WTC11 (cell line): ENCODE data around the gene PDE11A. TPM values are rescaled to one million over a fixed set of nuclear protein-coding genes. Genes with fewer than 3 reads are reported as not detected.
"Not testable (repeated sequence)": the region's sequence is repeated elsewhere in the genome, so short reads cannot be mapped to it uniquely, and the experiment has no call there.

ENCODE experiments used
- ATAC-seq: fragments of 200-7000 bp; cut with Tn5 transposase; 2 replicates; pipeline ENCODE4 v1.10.0; 2021; ENCODE audit warnings: mild to moderate bottlenecking, moderate library complexity
- CTCF ChIA-PET: fragments of 300-600 bp; sonication (Branson Sonifier 250); formaldehyde crosslinking; loops from one replicate; lab custom pipeline; 2021; ENCODE audit warnings: antibody characterized with exemption; lab: Charles Lee
- POLR2A ChIA-PET: fragments of 350-600 bp; sonication (Branson Sonifier 250); formaldehyde crosslinking; loops from one replicate; lab custom pipeline; 2021; ENCODE audit warnings: antibody characterized with exemption; lab: Charles Lee
- DNase-seq: peaks from one replicate; pipeline ENCODE4 v3.0.0; 2021; ENCODE audit warnings: low spot score
- H3K27ac Mint-ChIP-seq: 2 replicates; pipeline ENCODE4 v1.8.0; 2021; ENCODE audit warnings: mixed read lengths
- H3K27me3 Mint-ChIP-seq: 2 replicates; pipeline ENCODE4 v1.8.0; 2021; ENCODE audit warnings: low read depth, mild to moderate bottlenecking, moderate library complexity, mixed read lengths
- H3K36me3 Mint-ChIP-seq: 2 replicates; pipeline ENCODE4 v1.8.0; 2021; ENCODE audit warnings: mixed read lengths
- H3K4me1 Mint-ChIP-seq: 2 replicates; pipeline ENCODE4 v1.8.0; 2022; ENCODE audit warnings: mixed read lengths
- H3K4me3 Mint-ChIP-seq: 2 replicates; pipeline ENCODE4 v1.8.0; 2021; ENCODE audit warnings: mild to moderate bottlenecking, moderate library complexity, mixed read lengths
- H3K9me3 Mint-ChIP-seq: 2 replicates; pipeline ENCODE4 v1.8.0; 2021; ENCODE audit warnings: mixed read lengths
- ATF2 ChIP-seq: sonication (generic); formaldehyde crosslinking; IDR thresholded peaks from 2 replicates; pipeline ENCODE4 v1.8.1; 2022; ENCODE audit warnings: low read depth, missing genetic modification reagents, borderline replicate concordance
- ATF3 ChIP-seq: sonication (generic); formaldehyde crosslinking; conservative IDR thresholded peaks from 2 replicates; pipeline ENCODE4 v1.8.1; 2022; ENCODE audit warnings: mild to moderate bottlenecking, missing genetic modification reagents
- ATF6 ChIP-seq: sonication (generic); formaldehyde crosslinking; IDR thresholded peaks from 2 replicates; pipeline ENCODE4 v1.8.1; 2023; ENCODE audit warnings: mild to moderate bottlenecking, missing genetic modification reagents
- ELF4 ChIP-seq: sonication (generic); formaldehyde crosslinking; IDR thresholded peaks from 2 replicates; pipeline ENCODE4 v1.8.1; 2022; ENCODE audit warnings: low read depth, mild to moderate bottlenecking, moderate library complexity, missing genetic modification reagents
- EMX1 ChIP-seq: fragments of 250-450 bp; sonication (Bioruptor Pico); IDR thresholded peaks from 2 replicates; pipeline ENCODE4 v1.8.0; 2021; ENCODE audit warnings: mild to moderate bottlenecking
- ETV6 ChIP-seq: sonication (generic); formaldehyde crosslinking; IDR thresholded peaks from 2 replicates; pipeline ENCODE4 v1.8.1; 2022; ENCODE audit warnings: mild to moderate bottlenecking, missing genetic modification reagents
- HMGXB4 ChIP-seq: sonication (generic); formaldehyde crosslinking; IDR thresholded peaks from 2 replicates; pipeline ENCODE4 v1.8.1; 2023; ENCODE audit warnings: mild to moderate bottlenecking, moderate library complexity, missing genetic modification reagents
- MLX ChIP-seq: sonication (generic); formaldehyde crosslinking; IDR thresholded peaks from 2 replicates; pipeline ENCODE4 v1.8.1; 2023; ENCODE audit warnings: mild to moderate bottlenecking, missing genetic modification reagents, moderate library complexity
- NFE2L1 ChIP-seq: sonication (generic); formaldehyde crosslinking; IDR thresholded peaks from 2 replicates; pipeline ENCODE4 v1.8.1; 2023; ENCODE audit warnings: missing genetic modification reagents
- NR3C1 ChIP-seq: sonication (generic); formaldehyde crosslinking; conservative IDR thresholded peaks from 2 replicates; pipeline ENCODE4 v1.8.1; 2023; ENCODE audit warnings: low read depth, mild to moderate bottlenecking, missing genetic modification reagents
- PREB ChIP-seq: sonication (generic); formaldehyde crosslinking; IDR thresholded peaks from 2 replicates; pipeline ENCODE4 v1.8.1; 2022; ENCODE audit warnings: mild to moderate bottlenecking, missing genetic modification reagents, moderate library complexity, borderline replicate concordance
- RELA ChIP-seq: sonication (generic); formaldehyde crosslinking; IDR thresholded peaks from 2 replicates; pipeline ENCODE4 v1.8.1; 2022; ENCODE audit warnings: missing genetic modification reagents, mild to moderate bottlenecking, borderline replicate concordance
- SP1 ChIP-seq: sonication (generic); formaldehyde crosslinking; conservative IDR thresholded peaks from 2 replicates; pipeline ENCODE4 v1.8.1; 2022; ENCODE audit warnings: missing genetic modification reagents
- TCF7 ChIP-seq: sonication (generic); formaldehyde crosslinking; IDR thresholded peaks from 2 replicates; pipeline ENCODE4 v1.8.0; 2022; ENCODE audit warnings: mild to moderate bottlenecking, low read depth, missing genetic modification reagents, moderate library complexity
- ZNF121 ChIP-seq: sonication (generic); formaldehyde crosslinking; IDR thresholded peaks from 2 replicates; pipeline ENCODE4 v1.8.0; 2023; ENCODE audit warnings: missing genetic modification reagents
- ZNF232 ChIP-seq: sonication (generic); formaldehyde crosslinking; IDR thresholded peaks from 2 replicates; pipeline ENCODE4 v1.8.0; 2022; ENCODE audit warnings: mild to moderate bottlenecking, missing genetic modification reagents
- ZNF263 ChIP-seq: sonication (generic); formaldehyde crosslinking; IDR thresholded peaks from 2 replicates; pipeline ENCODE4 v1.8.1; 2022; ENCODE audit warnings: low read depth, mild to moderate bottlenecking, moderate library complexity, missing genetic modification reagents
- ZNF317 ChIP-seq: sonication (generic); formaldehyde crosslinking; IDR thresholded peaks from 2 replicates; pipeline ENCODE4 v1.8.1; 2023; ENCODE audit warnings: low read depth, mild to moderate bottlenecking, moderate library complexity, missing genetic modification reagents, borderline replicate concordance
- ZNF396 ChIP-seq: fragments of 250-450 bp; sonication (Bioruptor Pico); IDR thresholded peaks from 2 replicates; pipeline ENCODE4 v1.8.0; 2021; ENCODE audit warnings: mild to moderate bottlenecking, moderate library complexity, borderline replicate concordance
- total RNA-seq: library from RNA; stranded (reverse); gene quantifications from 3 replicates; pipeline ENCODE4 v1.2.3, GENCODE V29; 2021

Gene PDE11A
- total RNA-seq, 1 experiment from 2014 or later, result 0.13 TPM

GRCh38 chr2:177843188-177843587, 229.4 kb downstream of the PDE11A start:
- CTCF ChIA-PET, result no interaction called here
- H3K4me3 Mint-ChIP-seq, result no peak overlapping the region
- POLR2A ChIA-PET, result no interaction called here
- H3K27me3 Mint-ChIP-seq, result peaks cover 4% of the 10 kb centered on the region; the same call in 1 of the 2 replicates
- H3K27ac Mint-ChIP-seq, result no peak overlapping the region
- no peak for TF ChIP-seq ATF3 (CRISPR knock-in tag)
- no peak for TF ChIP-seq ATF2 (CRISPR knock-in tag)
- no peak for TF ChIP-seq ETV6 (CRISPR knock-in tag)
- TF ChIP-seq ZNF121, result no peak
- no peak for TF ChIP-seq PREB (CRISPR knock-in tag)
- no peak for TF ChIP-seq ATF6 (CRISPR knock-in tag)
- TF ChIP-seq MLX, result no peak
- TF ChIP-seq ELF4 (CRISPR knock-in tag), result no peak
- TF ChIP-seq SP1, result no peak
- TF ChIP-seq ZNF263 (CRISPR knock-in tag), result no peak
- no peak for TF ChIP-seq HMGXB4 (CRISPR knock-in tag)
- TF ChIP-seq NR3C1, result no peak
- H3K4me1 Mint-ChIP-seq, result no peaks in the 10 kb centered on the region
- ATAC-seq (no peak), DNase-seq (no peak)
- H3K9me3 Mint-ChIP-seq, result peaks cover 34% of the 10 kb centered on the region
- peaks cover 4% of the 10 kb centered on the region; the same call in 1 of the 2 replicates for H3K36me3 Mint-ChIP-seq

- Mint-ChIP-seq H3K9me3 (peaks cover 40% of the 10 kb centered on the region), H3K36me3 (peaks cover 12% of the 10 kb centered on the region), H3K4me1 (no peaks in the 10 kb centered on the region), H3K4me3 (no peak overlapping the region), H3K27ac (no peak overlapping the region), H3K27me3 (peaks cover 9% of the 10 kb centered on the region)
- CTCF ChIA-PET, result no interaction called here
- POLR2A ChIA-PET, result no interaction called here
- ATAC-seq, result no peak
- no peak for TF ChIP-seq NR3C1
- no peak for TF ChIP-seq TCF7 (CRISPR knock-in tag)
- TF ChIP-seq ETV6 (CRISPR knock-in tag), result no peak
- TF ChIP-seq ZNF396 (CRISPR knock-in tag), result no peak
- no peak for TF ChIP-seq RELA (CRISPR knock-in tag)
- no peak for TF ChIP-seq HMGXB4 (CRISPR knock-in tag)
- no peak for TF ChIP-seq EMX1
- no peak for TF ChIP-seq ZNF232 (CRISPR knock-in tag)
- no peak for TF ChIP-seq ZNF317
- TF ChIP-seq NFE2L1 (CRISPR knock-in tag), result no peak
- no peak for DNase-seq
Measured at GRCh38 chr2:177842243-177842642, 230.3 kb downstream of the PDE11A start.

GRCh38 chr2:177835418-177836204, 237.0 kb downstream of the PDE11A start:
- H3K4me3 Mint-ChIP-seq, H3K27ac Mint-ChIP-seq, ATAC-seq, H3K4me1 Mint-ChIP-seq, DNase-seq, POLR2A ChIA-PET, CTCF ChIA-PET: not testable (repeated sequence)
- peaks cover 63% of the 10 kb centered on the region for H3K9me3 Mint-ChIP-seq
- H3K27me3 Mint-ChIP-seq, result peaks cover 38% of the 10 kb centered on the region
- H3K36me3 Mint-ChIP-seq, result peaks cover 29% of the 10 kb centered on the region
